A549 (cell line): ENCODE results near the gene NBPF9.
"Not testable (repeated sequence)": the region's sequence is repeated elsewhere in the genome, so short reads cannot be mapped to it uniquely, and the experiment has no call there.

Experiments
- CHD4 ChIP-seq: fragments of 200-600 bp; sonication (generic); IDR thresholded peaks from 2 replicates; pipeline ENCODE4 v1.6.1; 2016; ENCODE audit warnings: antibody characterized with exemption, mild to moderate bottlenecking, borderline replicate concordance
- CTCF ChIP-seq: fragments of >200 bp; sonication (Bioruptor Twin); formaldehyde crosslinking; IDR thresholded peaks from 3 replicates; pipeline ENCODE4 v1.5.1; 2016
- EHMT2 ChIP-seq: fragments of 200-600 bp; sonication (generic); IDR thresholded peaks from 2 replicates; pipeline ENCODE4 v1.6.1; 2016; ENCODE audit warnings: antibody characterized with exemption, low read depth, mild to moderate bottlenecking, moderate library complexity
- EP300 ChIP-seq, 2 experiments: fragments of >200 bp; sonication (Bioruptor Twin); formaldehyde crosslinking; IDR thresholded peaks; 2 replicates in 1 of 2; 3 replicates in 1 of 2; pipeline ENCODE4 v1.6.1; 2016 to 2017
- HDAC2 ChIP-seq: fragments of 200-600 bp; sonication (generic); IDR thresholded peaks from 2 replicates; pipeline ENCODE4 v1.6.1; 2016
- JUNB ChIP-seq: fragments of >200 bp; sonication (Bioruptor Twin); formaldehyde crosslinking; IDR thresholded peaks from 2 replicates; pipeline ENCODE4 v1.6.1; 2016
- NPAS2 ChIP-seq: fragments of 250-450 bp; sonication (Bioruptor Pico); IDR thresholded peaks from 2 replicates; pipeline ENCODE4 v1.8.0; 2022; ENCODE audit warnings: mild to moderate bottlenecking, moderate library complexity, borderline replicate concordance

GRCh38 chr1:149112828-149113227, 9.5 kb upstream of the NBPF9 start:
- TF ChIP-seq CTCF; NPAS2 (CRISPR knock-in tag); JUNB; EHMT2; EP300 (IDR thresholded peaks at IDR 0.05); CHD4; HDAC2: not testable (repeated sequence)
